ENCODE data around the gene BBS10. TPM values are rescaled to one million over a fixed set of nuclear protein-coding genes. Genes with fewer than 3 reads are reported as not detected.
"Not testable (repeated sequence)": the region's sequence is repeated elsewhere in the genome, so short reads cannot be mapped to it uniquely, and the experiment has no call there.

BBS10 gene
- 1 to 10 TPM; 4.5 to 5.1 TPM for total RNA-seq

GRCh38 chr12:76348079-76348901 lies at the start of gene BBS10:
BBS10 (minus strand) TSS chr12:76348415; CDS start chr12:76348358, 57 bp downstream.
- ChIA-PET CTCF (interaction anchor here (0.5 to 1.1 kb wide), 5 partner anchors 8 to 114 kb away, joined by 3 to 4 read pairs (median 3); no protein-coding TSS in a partner anchor), POLR2A (interaction anchor here (0.7 kb wide), 1 partner anchor 190 kb away, joined by 5 read pairs; no protein-coding TSS in a partner anchor)
- DNase-seq, result peak; percentile 91
- Mint-ChIP-seq H3K4me1 (peaks cover 25% of the 10 kb centered on the region), H3K36me3 (ENCODE audit: low read depth) (peaks cover 6% of the 10 kb centered on the region), H3K27ac (peak within 1 kb of the TSS; percentile 93), H3K27me3 (no peaks in the 10 kb centered on the region), H3K9me3 (no peaks in the 10 kb centered on the region), H3K4me3 (peak within 1 kb of the TSS; percentile 95)

- H3K27ac Mint-ChIP-seq, result no peak overlapping the region
- peaks cover 41% of the 10 kb centered on the region for H3K36me3 Mint-ChIP-seq (ENCODE audit: low read depth)
- H3K4me3 Mint-ChIP-seq, result no peak overlapping the region
- ChIA-PET POLR2A (no interaction called here), CTCF (no interaction called here)
- no peaks in the 10 kb centered on the region for H3K27me3 Mint-ChIP-seq
- peaks cover 8% of the 10 kb centered on the region for H3K4me1 Mint-ChIP-seq
- DNase-seq, result no peak
- no peaks in the 10 kb centered on the region for H3K9me3 Mint-ChIP-seq
These were observed 43.2 kb upstream of the BBS10 start for GRCh38 chr12:76391461-76391860.

- CTCF ChIA-PET, result interaction anchor here (1.2 kb wide), 1 partner anchor 72 kb away, joined by 3 read pairs; no protein-coding TSS in a partner anchor
- Mint-ChIP-seq H3K36me3 (ENCODE audit: low read depth) (peaks cover 51% of the 10 kb centered on the region), H3K27me3 (no peaks in the 10 kb centered on the region), H3K9me3 (no peaks in the 10 kb centered on the region), H3K27ac (no peak overlapping the region), H3K4me1 (peaks cover 8% of the 10 kb centered on the region), H3K4me3 (no peak overlapping the region)
- POLR2A ChIA-PET, result no interaction called here
- DNase-seq, result no peak
These were observed 39.4 kb upstream of the BBS10 start for GRCh38 chr12:76387614-76388013.

GRCh38 chr12:76384560-76384959 lies 36.3 kb upstream of the BBS10 start:
- H3K4me1 Mint-ChIP-seq, result no peaks in the 10 kb centered on the region
- no peaks in the 10 kb centered on the region for H3K9me3 Mint-ChIP-seq
- H3K36me3 Mint-ChIP-seq (ENCODE audit: low read depth), result peaks cover 40% of the 10 kb centered on the region
- ChIA-PET CTCF (no interaction called here), POLR2A (no interaction called here)
- H3K4me3 Mint-ChIP-seq, result no peak overlapping the region
- H3K27me3 Mint-ChIP-seq, result no peaks in the 10 kb centered on the region
- no peak overlapping the region for H3K27ac Mint-ChIP-seq
- DNase-seq, result no peak

GRCh38 chr12:76383988-76384387 lies 35.8 kb upstream of the BBS10 start:
- ChIA-PET POLR2A (no interaction called here), CTCF (interaction anchor here (1.5 kb wide), 1 partner anchor 9 kb away, joined by 4 read pairs; no protein-coding TSS in a partner anchor)
- no peak for DNase-seq
- Mint-ChIP-seq H3K27ac (no peak overlapping the region), H3K27me3 (no peaks in the 10 kb centered on the region), H3K4me3 (no peak overlapping the region), H3K4me1 (no peaks in the 10 kb centered on the region), H3K9me3 (no peaks in the 10 kb centered on the region), H3K36me3 (ENCODE audit: low read depth) (peaks cover 44% of the 10 kb centered on the region)

- H3K4me3 Mint-ChIP-seq, result no peak overlapping the region
- ChIA-PET POLR2A (no interaction called here), CTCF (interaction anchor here (1.6 kb wide), 1 partner anchor 17 kb away, joined by 3 read pairs; no protein-coding TSS in a partner anchor)
- H3K4me1 Mint-ChIP-seq, result no peaks in the 10 kb centered on the region
- no peak for DNase-seq
- H3K27ac Mint-ChIP-seq, result no peak overlapping the region
- peaks cover 54% of the 10 kb centered on the region for H3K36me3 Mint-ChIP-seq (ENCODE audit: low read depth)
- H3K27me3 Mint-ChIP-seq, result no peaks in the 10 kb centered on the region
- H3K9me3 Mint-ChIP-seq, result no peaks in the 10 kb centered on the region
These were observed 31.0 kb upstream of the BBS10 start for GRCh38 chr12:76379261-76379660.

GRCh38 chr12:76376876-76377275 lies 28.7 kb upstream of the BBS10 start:
- H3K36me3 Mint-ChIP-seq (ENCODE audit: low read depth), result peaks cover 44% of the 10 kb centered on the region
- H3K4me3 Mint-ChIP-seq, result not testable (repeated sequence)

GRCh38 chr12:76375939-76376338 lies 27.7 kb upstream of the BBS10 start:
- Mint-ChIP-seq H3K36me3 (ENCODE audit: low read depth) (peaks cover 47% of the 10 kb centered on the region), H3K27me3 (no peaks in the 10 kb centered on the region), H3K4me3 (no peak overlapping the region), H3K9me3 (no peaks in the 10 kb centered on the region), H3K27ac (no peak overlapping the region), H3K4me1 (no peaks in the 10 kb centered on the region)
- CTCF ChIA-PET, result interaction anchor here (0.5 to 1.8 kb wide), 2 partner anchors 7 to 105 kb away, joined by 3 to 4 read pairs; no protein-coding TSS in a partner anchor
- no peak for DNase-seq
- POLR2A ChIA-PET, result no interaction called here

More at GRCh38 chr12:76376876-76377275, 28.7 kb upstream of the BBS10 start:
- DNase-seq, H3K27me3 Mint-ChIP-seq, H3K9me3 Mint-ChIP-seq, H3K4me1 Mint-ChIP-seq, POLR2A ChIA-PET, H3K27ac Mint-ChIP-seq, CTCF ChIA-PET: not testable (repeated sequence)

GRCh38 chr12:76375470-76375869 lies 27.3 kb upstream of the BBS10 start:
- ChIA-PET POLR2A (no interaction called here), CTCF (interaction anchor here (0.5 to 1.8 kb wide), 2 partner anchors 8 to 105 kb away, joined by 3 to 4 read pairs; no protein-coding TSS in a partner anchor)
- H3K4me1 Mint-ChIP-seq, result no peaks in the 10 kb centered on the region
- peaks cover 48% of the 10 kb centered on the region for H3K36me3 Mint-ChIP-seq (ENCODE audit: low read depth)
- H3K9me3 Mint-ChIP-seq, result no peaks in the 10 kb centered on the region
- DNase-seq, result no peak
- no peaks in the 10 kb centered on the region for H3K27me3 Mint-ChIP-seq
- H3K4me3 Mint-ChIP-seq, result no peak overlapping the region
- H3K27ac Mint-ChIP-seq, result no peak overlapping the region

- Mint-ChIP-seq H3K27me3 (no peaks in the 10 kb centered on the region), H3K27ac (no peak overlapping the region), H3K9me3 (no peaks in the 10 kb centered on the region), H3K36me3 (ENCODE audit: low read depth) (peaks cover 57% of the 10 kb centered on the region), H3K4me3 (no peak overlapping the region), H3K4me1 (no peaks in the 10 kb centered on the region)
- DNase-seq, result no peak
- ChIA-PET POLR2A (no interaction called here), CTCF (interaction anchor here (1.8 kb wide), 1 partner anchor 9 kb away, joined by 4 read pairs; no protein-coding TSS in a partner anchor)
These were observed 26.3 kb upstream of the BBS10 start for GRCh38 chr12:76374386-76375020.

- no peaks in the 10 kb centered on the region for H3K4me1 Mint-ChIP-seq
- peaks cover 9% of the 10 kb centered on the region for H3K9me3 Mint-ChIP-seq
- ChIA-PET CTCF (no interaction called here), POLR2A (no interaction called here)
- H3K4me3 Mint-ChIP-seq, result no peak overlapping the region
- DNase-seq, result no peak
- H3K27ac Mint-ChIP-seq, result peak overlapping the region; percentile 38
- no peaks in the 10 kb centered on the region for H3K27me3 Mint-ChIP-seq
- H3K36me3 Mint-ChIP-seq (ENCODE audit: low read depth), result peaks cover 75% of the 10 kb centered on the region
These were observed 20.0 kb upstream of the BBS10 start for GRCh38 chr12:76368230-76368629.

GRCh38 chr12:76366163-76366562 lies 17.9 kb upstream of the BBS10 start:
- Mint-ChIP-seq H3K9me3 (peaks cover 9% of the 10 kb centered on the region), H3K27ac (peak overlapping the region; percentile 33), H3K36me3 (ENCODE audit: low read depth) (peaks cover 84% of the 10 kb centered on the region), H3K4me1 (no peaks in the 10 kb centered on the region), H3K4me3 (no peak overlapping the region), H3K27me3 (no peaks in the 10 kb centered on the region)
- ChIA-PET POLR2A (no interaction called here), CTCF (interaction anchor here (0.9 kb wide), 1 partner anchor 110 kb away, joined by 3 read pairs; no protein-coding TSS in a partner anchor)
- DNase-seq, result no peak

GRCh38 chr12:76364131-76364530 lies 15.9 kb upstream of the BBS10 start:
- H3K4me3 Mint-ChIP-seq, H3K27me3 Mint-ChIP-seq, DNase-seq, POLR2A ChIA-PET, H3K27ac Mint-ChIP-seq, H3K4me1 Mint-ChIP-seq, H3K9me3 Mint-ChIP-seq: not testable (repeated sequence)
- CTCF ChIA-PET, result interaction anchor here (1.6 kb wide), 1 partner anchor 15 kb away, joined by 4 read pairs; no protein-coding TSS in a partner anchor
- peaks cover 77% of the 10 kb centered on the region for H3K36me3 Mint-ChIP-seq (ENCODE audit: low read depth)

Measured in activated CD4-positive, alpha-beta T cell treated with anti-CD3 and anti-CD28 coated beads, Interleukin-2, amount 10 ng/mL, durations not matched to agents 7 days and 5 days (primary cell).